Activated gamma-delta T cell treated with anti-CD3 and anti-CD28 coated beads, Interleukin-2, amount 50 U/mL, for 16 hours (primary cell): ENCODE data around the gene PTPRR.

Source experiments
- DNase-seq: peaks from one replicate; pipeline ENCODE4 v3.0.0-alpha.2; 2020; ENCODE audit warnings: low read depth

The PTPRR gene

GRCh38 chr12:70640901-70641300, 279.6 kb downstream of the PTPRR start:
- DNase-seq, result no peak

DNA sequence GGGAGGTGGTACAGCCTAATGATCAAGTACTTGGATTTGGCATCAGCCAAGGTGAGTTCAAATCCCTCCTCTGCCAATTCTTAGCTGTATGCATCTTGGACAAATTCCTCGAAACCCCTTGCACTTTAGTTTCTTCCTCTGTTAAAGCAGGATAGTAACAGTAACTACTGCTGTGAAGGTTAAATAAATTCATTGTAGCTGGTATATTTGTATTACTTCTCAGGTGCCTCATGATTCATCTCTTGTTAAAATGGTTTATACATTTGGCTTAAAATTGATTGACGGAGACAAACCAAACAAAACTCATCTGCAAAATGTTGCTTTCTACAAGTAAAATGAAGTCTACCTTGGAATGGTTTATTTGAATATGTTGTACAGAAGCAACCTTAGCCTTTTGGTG, 281.0 kb downstream of the PTPRR start:
- no peak for DNase-seq

DNA sequence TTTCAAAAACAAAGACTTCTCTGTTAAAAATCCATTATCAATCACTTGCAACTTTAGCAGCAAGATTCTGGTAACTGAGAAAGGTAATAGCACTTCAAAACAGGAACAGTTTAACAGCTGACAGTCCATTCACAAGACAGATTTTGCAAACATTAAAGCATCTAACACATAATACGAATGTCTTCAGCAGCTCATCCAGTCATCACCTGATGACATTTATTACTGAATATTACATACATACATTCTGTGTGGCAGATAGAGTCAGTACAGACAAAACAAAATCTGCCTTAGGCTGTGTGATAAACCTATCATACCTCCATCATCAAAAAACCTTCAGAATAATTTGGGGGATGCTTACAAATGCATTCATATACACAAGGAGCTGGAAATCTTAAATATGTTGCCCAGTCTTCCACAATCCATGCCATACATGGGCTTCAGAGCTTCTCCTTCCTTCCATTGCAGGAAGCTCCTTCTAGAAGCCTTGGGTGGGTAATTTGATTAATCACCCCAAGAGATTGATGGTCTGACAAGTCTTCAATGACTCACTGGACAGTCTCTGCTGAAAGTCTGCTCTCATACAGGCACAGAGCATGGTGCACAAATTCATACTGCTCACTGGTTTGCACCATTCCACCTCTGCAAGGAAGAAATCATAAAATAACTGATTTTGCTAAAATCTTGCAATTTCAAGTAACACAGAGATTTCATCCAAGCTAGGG, 281.7 kb downstream of the PTPRR start:
- DNase-seq, result no peak

- no peak for DNase-seq
These were observed 283.0 kb downstream of the PTPRR start, which contains the start of gene PTPRB for GRCh38 chr12:70637303-70638085. TSS of gene PTPRB (minus strand) at chr12:70637429. CDS start at chr12:70637395, 34 bp downstream.

DNA sequence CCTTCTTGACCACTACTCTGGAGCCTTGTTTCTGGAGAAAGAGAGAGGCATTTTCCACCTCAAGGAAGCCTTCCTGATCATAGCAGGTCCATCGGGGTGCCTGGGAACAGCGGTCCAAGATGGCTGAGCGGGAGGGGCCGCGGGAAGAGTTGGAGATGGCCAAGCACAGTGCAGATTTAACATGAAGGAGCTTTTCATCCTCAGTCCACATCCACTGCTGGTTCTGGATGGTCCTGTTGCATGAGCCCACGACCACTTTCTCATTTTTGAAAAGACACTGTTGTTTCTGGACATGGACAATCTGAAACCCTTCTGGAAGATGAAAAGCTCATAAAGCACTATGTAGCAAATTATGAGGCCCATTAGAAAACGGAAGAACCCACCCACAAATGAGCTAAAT, 284.8 kb downstream of the PTPRR start:
- no peak for DNase-seq

DNA sequence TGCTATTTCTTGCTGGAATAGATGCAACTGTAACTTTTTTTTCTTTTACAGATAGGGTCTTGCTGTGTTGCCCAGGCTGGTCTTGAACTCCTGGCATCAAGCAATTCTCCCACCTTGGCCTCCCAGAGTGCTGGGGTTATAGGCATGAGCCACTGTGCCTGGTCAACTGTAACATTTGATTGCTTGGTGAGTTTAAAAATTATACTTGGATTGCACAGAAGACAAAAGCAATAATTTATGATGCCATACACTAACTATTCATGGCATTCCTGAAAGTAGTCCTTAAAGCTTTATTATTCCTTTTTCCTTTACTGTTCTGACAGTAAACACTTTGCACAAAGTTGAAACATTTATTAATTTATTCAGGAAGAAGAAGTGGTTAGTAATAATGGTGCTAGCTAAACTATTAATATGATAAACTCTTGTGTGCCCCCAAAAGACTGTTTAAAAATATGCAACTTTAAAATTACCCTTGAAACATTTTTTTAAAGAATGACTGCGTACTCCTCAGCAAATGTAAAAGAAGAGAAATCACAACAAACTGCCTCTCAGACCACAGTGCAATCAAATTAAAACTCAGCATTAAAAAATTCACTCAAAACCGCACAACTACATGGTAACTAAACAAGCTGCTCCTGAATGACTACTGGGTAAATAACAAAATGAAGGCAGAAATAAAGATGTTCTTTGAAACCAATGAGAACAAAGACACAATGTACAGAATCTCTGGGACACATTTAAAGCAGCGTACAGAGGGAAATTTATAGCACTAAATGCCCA, 291.6 kb downstream of the PTPRR start:
- DNase-seq, result no peak

DNA sequence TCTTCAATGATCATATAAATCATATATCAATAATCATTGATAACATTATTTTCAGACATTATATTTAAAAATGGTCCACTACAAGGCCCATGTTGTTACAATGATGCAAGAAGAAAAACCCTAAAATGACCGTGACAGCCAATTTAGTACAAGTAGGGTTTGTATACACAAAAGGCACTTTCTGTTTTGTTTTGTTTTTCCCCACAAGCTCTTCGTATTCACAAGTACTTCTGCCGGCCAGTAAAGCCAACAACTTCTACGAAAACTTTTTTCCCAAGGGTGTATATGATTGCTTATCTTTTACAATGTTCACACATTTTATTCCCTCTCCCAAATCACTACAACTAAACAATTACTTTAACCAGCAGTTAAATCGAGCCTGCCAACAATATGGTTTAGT, 292.9 kb downstream of the PTPRR start:
- DNase-seq, result no peak

DNA sequence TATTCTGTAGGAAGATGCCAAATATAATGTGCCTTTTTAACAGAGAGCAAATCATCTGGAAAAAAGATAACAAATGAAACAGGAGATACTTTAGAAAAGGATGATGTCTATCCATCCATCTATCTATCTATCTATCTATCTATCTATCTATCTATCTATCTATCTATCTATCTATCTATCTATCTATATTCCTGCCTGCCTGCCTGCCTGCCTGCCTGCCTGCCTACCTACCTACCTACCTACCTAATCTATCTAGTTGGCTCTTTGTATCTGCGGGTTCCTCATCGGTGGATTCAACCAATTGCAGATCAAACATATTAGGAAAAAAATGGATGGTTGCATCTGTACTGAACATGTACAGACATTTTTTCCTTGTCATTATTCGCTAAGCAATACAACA, 294.4 kb downstream of the PTPRR start:
- no peak for DNase-seq

- DNase-seq, result no peak
These were observed 300.9 kb downstream of the PTPRR start for GRCh38 chr12:70619471-70620152.

DNA sequence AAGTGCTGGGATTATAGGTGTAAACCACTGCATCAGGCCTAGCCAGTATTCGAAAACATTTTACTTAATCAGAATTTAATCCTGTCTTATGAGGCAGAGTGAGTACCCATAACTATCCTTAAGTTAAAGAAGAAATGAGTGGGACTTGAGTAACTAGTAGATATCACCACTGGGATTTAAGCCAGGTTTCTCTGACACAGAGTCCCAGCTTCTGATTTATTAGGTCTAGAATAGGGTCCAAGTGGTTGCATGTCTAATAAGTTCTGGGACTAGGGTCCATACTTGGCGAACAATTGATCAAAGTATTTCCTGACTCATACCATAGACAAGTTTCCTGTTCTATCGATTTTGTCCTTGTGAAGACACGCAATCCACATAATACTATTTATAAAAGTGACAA, 302.2 kb downstream of the PTPRR start:
- DNase-seq, result no peak

DNA sequence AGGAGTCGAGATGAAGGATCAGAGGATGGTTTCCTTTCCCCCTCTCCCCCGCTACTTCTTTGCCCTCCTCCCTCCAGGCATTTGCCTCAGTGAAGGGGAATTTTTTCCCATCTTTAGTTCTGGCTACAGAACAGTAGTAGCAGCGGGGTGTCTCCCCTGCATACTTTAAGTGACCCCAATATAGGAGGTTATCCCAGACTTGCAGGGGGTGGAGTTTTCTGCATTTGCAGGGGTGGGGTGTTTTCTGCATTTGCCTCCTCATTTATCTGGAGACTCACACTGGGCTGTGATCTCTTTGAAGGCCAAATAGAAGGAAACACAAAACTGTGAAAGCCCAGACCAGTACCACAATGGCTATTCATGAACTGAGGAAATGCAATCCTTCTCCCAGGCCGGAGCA, 303.1 kb downstream of the PTPRR start:
- DNase-seq, result no peak

DNA sequence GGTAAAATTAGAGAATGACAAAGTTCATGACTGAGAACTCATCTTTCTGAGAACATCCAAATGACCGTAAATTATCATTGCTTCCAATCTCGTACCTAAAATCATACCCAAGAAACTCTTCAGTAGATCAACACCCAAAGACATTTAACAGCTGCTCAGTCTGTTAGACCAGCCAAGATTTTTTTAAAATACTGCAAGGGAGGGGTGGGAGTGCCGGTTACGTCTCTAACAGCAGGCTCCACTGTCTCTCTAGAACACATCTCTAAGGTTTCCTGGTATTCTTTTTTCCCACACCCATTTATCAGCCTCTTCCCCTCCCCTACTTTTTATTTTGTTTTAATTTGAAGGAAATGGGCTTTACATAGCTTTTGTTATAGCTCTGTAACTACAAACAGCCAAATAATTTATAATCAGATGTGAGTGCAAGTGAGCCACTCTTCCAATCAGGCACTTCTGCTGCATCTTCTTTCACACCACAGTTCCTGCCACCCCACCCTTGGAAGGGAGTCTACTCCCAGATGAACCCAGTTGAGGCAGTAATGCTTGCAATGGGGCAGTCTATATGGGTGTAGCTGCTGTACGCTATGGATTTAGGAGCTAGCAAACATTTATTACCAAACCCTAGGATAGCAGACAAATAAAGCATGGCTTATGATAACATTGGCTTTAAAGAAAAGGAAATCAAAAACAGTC, 305.2 kb downstream of the PTPRR start:
- DNase-seq, result no peak

DNA sequence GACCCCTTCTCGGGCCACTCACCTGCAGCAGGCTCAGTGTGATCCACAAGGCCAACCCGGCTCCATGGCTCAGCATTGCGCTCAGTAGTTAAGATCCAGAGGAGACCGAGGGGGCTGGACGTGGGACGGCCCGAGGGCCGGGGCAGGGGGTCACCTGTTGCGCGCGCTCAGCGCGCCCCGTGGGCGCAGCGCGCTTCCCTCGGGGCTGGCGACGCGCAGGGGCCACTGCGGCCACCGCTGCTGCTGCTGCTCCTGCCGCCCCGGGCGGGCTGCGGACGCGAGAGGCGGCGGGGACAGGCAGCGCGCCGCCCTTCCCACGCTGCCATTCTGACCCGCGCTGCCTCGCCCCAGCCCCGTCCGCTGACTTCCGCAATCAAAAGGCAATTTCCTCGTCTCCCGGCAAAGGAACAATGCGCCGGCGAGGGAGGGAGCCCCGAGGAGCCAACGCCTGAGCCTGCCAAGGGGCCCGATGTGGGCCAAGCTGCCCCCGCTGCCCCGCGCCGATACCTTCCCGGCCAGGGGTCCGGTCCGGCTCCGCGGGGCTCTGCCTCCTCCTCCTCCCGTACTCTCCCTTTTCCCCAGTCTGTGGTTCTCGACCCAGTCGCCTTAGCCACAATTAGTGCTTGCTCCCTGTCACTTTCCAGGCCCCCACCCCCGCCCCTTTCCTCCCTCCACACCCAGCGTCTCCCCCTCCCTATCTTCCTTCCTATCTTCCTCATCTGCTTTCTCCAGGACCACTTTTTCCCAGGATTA, 310.6 kb downstream of the PTPRR start:
- no peak for DNase-seq

DNA sequence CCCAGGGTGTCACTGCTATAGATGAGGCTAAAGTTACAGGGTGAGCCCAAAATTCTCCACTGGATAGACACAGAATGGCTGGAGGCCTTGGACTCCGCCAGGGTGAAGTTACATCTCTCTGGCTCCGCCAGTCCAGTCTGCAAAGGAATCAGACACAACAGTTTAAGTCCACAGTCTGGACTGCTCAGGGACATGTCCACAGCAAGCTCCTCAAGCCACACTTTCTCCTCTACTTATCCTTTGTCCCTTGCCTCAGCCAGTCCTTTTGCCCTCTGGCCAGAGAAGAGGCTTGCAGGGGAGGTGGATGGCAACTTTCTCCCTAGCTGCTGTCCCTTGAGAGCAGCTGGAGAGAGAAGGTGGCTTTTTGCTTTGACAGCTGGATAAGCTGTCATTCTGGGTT, 311.3 kb downstream of the PTPRR start:
- no peak for DNase-seq

GRCh38 chr12:70608184-70608583, 312.4 kb downstream of the PTPRR start:
- DNase-seq, result no peak

- DNase-seq, result no peak
These were observed 313.4 kb downstream of the PTPRR start for GRCh38 chr12:70607107-70607506.

DNA sequence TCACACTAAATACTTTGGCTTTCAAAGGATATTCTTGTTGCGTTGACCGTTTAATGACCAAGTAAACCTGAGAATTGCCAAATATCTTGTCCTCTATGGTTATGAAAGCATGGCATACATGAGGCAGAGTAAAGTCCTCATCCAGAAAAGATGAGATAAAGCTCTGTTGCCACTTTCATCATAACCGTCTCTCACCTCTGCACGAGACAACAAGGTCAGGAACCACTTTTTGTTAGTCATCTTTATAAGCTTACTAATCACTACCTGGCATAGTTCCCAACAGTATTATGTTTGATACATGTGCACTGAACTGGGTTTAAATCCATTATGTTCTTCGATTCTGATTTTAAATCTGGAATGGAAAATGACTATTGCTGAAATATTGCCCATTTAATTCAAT, 314.6 kb downstream of the PTPRR start:
- no peak for DNase-seq

- no peak for DNase-seq
These were observed 315.9 kb downstream of the PTPRR start for GRCh38 chr12:70604662-70605061.

DNA sequence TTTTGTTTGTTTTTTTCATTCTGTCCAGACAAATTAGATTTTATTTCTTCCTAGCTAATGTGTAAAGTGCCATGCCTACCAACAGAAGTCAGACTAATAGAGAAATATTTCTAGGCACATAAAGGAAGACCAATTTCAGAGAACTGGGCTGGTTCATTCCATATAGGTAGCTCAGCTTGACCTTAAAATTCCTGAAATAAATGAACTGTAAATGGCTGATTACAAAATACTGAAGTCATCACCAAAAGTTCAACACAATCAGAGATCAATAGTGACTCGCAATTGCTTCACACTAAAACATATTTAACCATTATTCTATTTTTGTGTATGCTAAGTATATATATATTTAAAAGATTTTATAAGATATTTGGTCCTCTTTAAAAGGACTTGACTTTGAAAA, 317.5 kb downstream of the PTPRR start:
- DNase-seq, result no peak

DNA sequence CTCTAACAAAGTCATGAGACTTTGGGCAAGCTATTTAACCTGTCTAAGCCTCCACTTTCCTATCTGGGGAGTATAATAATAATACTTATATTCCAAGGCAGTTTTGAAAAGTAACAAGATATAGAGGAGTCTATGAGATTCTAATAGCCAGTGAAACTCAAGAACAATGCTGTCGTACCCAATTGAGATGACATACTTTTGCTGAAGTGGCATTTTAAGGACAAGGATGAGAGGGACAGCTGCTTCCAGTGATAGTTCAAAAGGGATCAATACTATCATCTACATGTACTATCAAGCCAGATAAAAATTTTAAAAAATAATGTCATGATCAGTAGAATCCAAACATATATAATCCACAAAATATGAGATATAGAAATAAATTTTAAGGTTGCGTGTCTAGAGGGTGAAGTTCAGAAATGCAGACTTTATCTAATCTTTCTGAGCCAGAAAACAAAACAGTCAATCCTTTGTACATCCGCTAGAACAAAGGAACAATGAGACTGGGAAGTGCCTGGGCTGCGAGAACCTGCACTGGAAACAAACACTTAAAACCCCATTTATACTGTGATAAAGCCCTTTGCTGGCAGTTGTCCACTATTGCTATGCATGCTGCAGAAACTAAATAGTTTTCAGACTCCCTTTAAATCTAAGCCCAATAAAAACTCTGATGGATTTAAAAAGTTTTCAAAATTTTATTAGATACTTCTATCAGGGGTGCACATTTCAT, 321.9 kb downstream of the PTPRR start:
- no peak for DNase-seq
